ENCODE results near the gene HJV.

HJV gene

DNA sequence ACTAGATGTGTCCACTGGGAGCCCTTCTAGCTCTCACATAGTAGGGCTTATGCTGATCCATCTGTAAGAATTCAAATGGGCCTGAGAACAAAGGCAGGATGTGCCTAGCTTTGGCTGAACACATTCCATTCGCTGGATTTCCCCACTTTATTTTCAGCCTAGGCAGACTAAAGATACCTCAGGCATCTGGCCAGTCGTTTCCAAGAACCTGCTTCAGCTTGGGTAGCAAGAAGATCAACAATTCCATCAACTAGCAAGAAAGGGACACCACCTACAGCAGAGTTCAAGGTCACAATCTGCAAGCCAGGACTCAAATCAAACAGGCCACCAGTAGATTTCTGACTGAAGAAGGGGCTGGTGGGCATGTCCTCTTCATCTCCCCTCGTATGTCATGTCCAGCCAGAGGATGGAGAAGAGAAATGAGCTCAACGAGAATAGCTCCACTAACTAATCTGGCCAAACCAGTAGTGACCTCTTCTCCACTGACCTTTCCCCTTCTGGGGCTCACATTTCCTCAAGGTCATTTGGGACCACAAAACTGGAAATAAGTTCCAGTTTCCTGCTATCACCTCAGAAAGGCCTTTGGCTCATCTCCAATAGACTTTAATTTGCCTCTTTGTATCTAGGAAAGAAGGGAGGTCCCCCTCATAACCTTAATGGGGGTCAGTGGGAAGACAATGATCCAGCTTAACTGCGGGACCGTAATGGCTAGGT, 39.4 kb downstream of the HJV start:
- H3K4me1 ChIP-seq (ENCODE audit: control insufficient read depth, insufficient read depth, low read length) = peaks cover 6% of the 10 kb centered on the region
- ChIA-PET CTCF (interaction anchor here (6.8 kb wide), 1 partner anchor 13 kb away, joined by 80 read pairs; the partner anchor contains the start of gene TXNIP), POLR2A (no interaction called here)
- no peak overlapping the region for H3K4me3 ChIP-seq (ENCODE audit: low read depth, low read length)
- TF ChIP-seq ZFP3 (tag by site-specific recombination; IDR thresholded peaks at IDR 0.05; ENCODE audit: low read depth) (no peak), ZNF501 (tag by site-specific recombination; IDR thresholded peaks at IDR 0.05) (no peak), YY1 (tag by site-specific recombination; IDR thresholded peaks at IDR 0.05) (no peak), ZNF366 (tag by site-specific recombination; conservative IDR thresholded peaks at IDR 0.05) (no peak)
- TF ChIP-seq, protein P1, sequence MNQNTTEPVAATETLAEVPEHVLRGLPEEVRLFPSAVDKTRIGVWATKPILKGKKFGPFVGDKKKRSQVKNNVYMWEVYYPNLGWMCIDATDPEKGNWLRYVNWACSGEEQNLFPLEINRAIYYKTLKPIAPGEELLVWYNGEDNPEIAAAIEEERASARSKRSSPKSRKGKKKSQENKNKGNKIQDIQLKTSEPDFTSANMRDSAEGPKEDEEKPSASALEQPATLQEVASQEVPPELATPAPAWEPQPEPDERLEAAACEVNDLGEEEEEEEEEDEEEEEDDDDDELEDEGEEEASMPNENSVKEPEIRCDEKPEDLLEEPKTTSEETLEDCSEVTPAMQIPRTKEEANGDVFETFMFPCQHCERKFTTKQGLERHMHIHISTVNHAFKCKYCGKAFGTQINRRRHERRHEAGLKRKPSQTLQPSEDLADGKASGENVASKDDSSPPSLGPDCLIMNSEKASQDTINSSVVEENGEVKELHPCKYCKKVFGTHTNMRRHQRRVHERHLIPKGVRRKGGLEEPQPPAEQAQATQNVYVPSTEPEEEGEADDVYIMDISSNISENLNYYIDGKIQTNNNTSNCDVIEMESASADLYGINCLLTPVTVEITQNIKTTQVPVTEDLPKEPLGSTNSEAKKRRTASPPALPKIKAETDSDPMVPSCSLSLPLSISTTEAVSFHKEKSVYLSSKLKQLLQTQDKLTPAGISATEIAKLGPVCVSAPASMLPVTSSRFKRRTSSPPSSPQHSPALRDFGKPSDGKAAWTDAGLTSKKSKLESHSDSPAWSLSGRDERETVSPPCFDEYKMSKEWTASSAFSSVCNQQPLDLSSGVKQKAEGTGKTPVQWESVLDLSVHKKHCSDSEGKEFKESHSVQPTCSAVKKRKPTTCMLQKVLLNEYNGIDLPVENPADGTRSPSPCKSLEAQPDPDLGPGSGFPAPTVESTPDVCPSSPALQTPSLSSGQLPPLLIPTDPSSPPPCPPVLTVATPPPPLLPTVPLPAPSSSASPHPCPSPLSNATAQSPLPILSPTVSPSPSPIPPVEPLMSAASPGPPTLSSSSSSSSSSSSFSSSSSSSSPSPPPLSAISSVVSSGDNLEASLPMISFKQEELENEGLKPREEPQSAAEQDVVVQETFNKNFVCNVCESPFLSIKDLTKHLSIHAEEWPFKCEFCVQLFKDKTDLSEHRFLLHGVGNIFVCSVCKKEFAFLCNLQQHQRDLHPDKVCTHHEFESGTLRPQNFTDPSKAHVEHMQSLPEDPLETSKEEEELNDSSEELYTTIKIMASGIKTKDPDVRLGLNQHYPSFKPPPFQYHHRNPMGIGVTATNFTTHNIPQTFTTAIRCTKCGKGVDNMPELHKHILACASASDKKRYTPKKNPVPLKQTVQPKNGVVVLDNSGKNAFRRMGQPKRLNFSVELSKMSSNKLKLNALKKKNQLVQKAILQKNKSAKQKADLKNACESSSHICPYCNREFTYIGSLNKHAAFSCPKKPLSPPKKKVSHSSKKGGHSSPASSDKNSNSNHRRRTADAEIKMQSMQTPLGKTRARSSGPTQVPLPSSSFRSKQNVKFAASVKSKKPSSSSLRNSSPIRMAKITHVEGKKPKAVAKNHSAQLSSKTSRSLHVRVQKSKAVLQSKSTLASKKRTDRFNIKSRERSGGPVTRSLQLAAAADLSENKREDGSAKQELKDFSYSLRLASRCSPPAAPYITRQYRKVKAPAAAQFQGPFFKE (tag by site-specific recombination; IDR thresholded peaks at IDR 0.05; ENCODE audit: borderline replicate concordance) = no peak
- H3K36me3 ChIP-seq (ENCODE audit: control insufficient read depth in 2 of 2, insufficient read depth in 1 of 2, low read length in 2 of 2) = no peaks in the 10 kb centered on the region
- H3K27ac ChIP-seq (ENCODE audit: extremely low read depth, low read depth, low read length) = no peak overlapping the region
- no peaks in the 10 kb centered on the region for H3K9me3 ChIP-seq (ENCODE audit: control insufficient read depth, insufficient read depth, low read depth, low read length)

DNA sequence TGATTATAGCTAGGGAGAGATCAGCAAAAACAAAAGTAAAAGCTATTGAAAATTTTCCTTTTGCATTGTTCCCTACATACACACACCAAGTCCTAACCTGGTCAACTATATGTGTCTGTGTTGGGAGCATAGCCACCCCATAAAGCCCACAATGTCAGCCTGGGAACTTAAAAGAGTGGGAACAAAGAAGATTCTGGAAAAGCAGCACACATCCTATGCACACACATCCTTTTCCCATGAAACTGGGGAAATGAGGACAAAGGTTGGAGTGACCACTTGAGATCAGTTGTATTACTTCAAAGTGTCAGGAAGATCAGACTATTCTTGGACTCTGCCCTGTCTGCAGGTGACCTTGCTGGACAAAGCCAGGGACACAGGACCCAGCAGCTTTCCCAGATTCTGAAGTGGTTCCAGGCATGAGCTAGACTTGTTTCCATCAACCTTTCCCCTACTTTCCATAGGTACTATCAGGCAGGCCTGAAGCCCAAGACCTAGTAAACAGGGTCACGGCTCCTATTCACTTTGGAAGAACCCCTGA, 41.0 kb downstream of the HJV start:
- H3K27ac ChIP-seq (ENCODE audit: extremely low read depth, low read depth, low read length) = no peak overlapping the region
- ChIA-PET CTCF (interaction anchor here (1.0 to 6.8 kb wide), 5 partner anchors 14 to 89 kb away, joined by 3 to 227 read pairs (median 56); partner anchors contain the start of genes RBM8A and TXNIP), POLR2A (interaction anchor here (1.0 to 3.7 kb wide), 7 partner anchors 7 to 53 kb away, joined by 3 to 30 read pairs (median 11); partner anchors contain the start of genes ANKRD34A, LIX1L, POLR3GL and RBM8A)
- no peaks in the 10 kb centered on the region for H3K36me3 ChIP-seq (ENCODE audit: control insufficient read depth in 2 of 2, insufficient read depth in 1 of 2, low read length in 2 of 2)
- no peaks in the 10 kb centered on the region for H3K9me3 ChIP-seq (ENCODE audit: control insufficient read depth, insufficient read depth, low read depth, low read length)
- H3K4me3 ChIP-seq (ENCODE audit: low read depth, low read length) = no peak overlapping the region
- H3K4me1 ChIP-seq (ENCODE audit: control insufficient read depth, insufficient read depth, low read length) = peaks cover 6% of the 10 kb centered on the region
- TF ChIP-seq SP2 (tag by site-specific recombination; IDR thresholded peaks at IDR 0.05) (no peak), ZNF660 (tag by site-specific recombination; IDR thresholded peaks at IDR 0.05) (no peak), GLIS1 (tag by site-specific recombination; IDR thresholded peaks at IDR 0.05) (no peak), ZNF341 (tag by site-specific recombination; IDR thresholded peaks at IDR 0.05; ENCODE audit: low read depth) (no peak), ZNF792 (tag by site-specific recombination; IDR thresholded peaks at IDR 0.05) (no peak), ZNF146 (tag by site-specific recombination; IDR thresholded peaks at IDR 0.05) (no peak), ZBTB17 (tag by site-specific recombination; IDR thresholded peaks at IDR 0.05) (no peak), ZNF501 (tag by site-specific recombination; IDR thresholded peaks at IDR 0.05) (no peak), MYNN (tag by site-specific recombination; IDR thresholded peaks at IDR 0.05; ENCODE audit: borderline replicate concordance) (no peak), ZBTB7A (tag by site-specific recombination; IDR thresholded peaks at IDR 0.05; ENCODE audit: low read depth) (no peak), ZNF157 (tag by site-specific recombination; IDR thresholded peaks at IDR 0.05) (no peak), BCL11A (tag by site-specific recombination; IDR thresholded peaks at IDR 0.05; ENCODE audit: low read depth) (no peak), MEIS1 (CRISPR knock-in tag; IDR thresholded peaks at IDR 0.05; ENCODE audit: borderline replicate concordance) (no peak), ZNF223 (tag by site-specific recombination; IDR thresholded peaks at IDR 0.05) (no peak), ZNF585B (tag by site-specific recombination; IDR thresholded peaks at IDR 0.05) (no peak)
- TF ChIP-seq, protein P2, sequence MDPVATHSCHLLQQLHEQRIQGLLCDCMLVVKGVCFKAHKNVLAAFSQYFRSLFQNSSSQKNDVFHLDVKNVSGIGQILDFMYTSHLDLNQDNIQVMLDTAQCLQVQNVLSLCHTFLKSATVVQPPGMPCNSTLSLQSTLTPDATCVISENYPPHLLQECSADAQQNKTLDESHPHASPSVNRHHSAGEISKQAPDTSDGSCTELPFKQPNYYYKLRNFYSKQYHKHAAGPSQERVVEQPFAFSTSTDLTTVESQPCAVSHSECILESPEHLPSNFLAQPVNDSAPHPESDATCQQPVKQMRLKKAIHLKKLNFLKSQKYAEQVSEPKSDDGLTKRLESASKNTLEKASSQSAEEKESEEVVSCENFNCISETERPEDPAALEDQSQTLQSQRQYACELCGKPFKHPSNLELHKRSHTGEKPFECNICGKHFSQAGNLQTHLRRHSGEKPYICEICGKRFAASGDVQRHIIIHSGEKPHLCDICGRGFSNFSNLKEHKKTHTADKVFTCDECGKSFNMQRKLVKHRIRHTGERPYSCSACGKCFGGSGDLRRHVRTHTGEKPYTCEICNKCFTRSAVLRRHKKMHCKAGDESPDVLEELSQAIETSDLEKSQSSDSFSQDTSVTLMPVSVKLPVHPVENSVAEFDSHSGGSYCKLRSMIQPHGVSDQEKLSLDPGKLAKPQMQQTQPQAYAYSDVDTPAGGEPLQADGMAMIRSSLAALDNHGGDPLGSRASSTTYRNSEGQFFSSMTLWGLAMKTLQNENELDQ (tag by site-specific recombination; IDR thresholded peaks at IDR 0.05; ENCODE audit: low read depth) = no peak
- TF ChIP-seq, protein P3, sequence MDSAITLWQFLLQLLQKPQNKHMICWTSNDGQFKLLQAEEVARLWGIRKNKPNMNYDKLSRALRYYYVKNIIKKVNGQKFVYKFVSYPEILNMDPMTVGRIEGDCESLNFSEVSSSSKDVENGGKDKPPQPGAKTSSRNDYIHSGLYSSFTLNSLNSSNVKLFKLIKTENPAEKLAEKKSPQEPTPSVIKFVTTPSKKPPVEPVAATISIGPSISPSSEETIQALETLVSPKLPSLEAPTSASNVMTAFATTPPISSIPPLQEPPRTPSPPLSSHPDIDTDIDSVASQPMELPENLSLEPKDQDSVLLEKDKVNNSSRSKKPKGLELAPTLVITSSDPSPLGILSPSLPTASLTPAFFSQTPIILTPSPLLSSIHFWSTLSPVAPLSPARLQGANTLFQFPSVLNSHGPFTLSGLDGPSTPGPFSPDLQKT (IDR thresholded peaks at IDR 0.05; ENCODE audit: borderline replicate concordance, low read depth, low read length) = no peak
- TF ChIP-seq, protein P4, sequence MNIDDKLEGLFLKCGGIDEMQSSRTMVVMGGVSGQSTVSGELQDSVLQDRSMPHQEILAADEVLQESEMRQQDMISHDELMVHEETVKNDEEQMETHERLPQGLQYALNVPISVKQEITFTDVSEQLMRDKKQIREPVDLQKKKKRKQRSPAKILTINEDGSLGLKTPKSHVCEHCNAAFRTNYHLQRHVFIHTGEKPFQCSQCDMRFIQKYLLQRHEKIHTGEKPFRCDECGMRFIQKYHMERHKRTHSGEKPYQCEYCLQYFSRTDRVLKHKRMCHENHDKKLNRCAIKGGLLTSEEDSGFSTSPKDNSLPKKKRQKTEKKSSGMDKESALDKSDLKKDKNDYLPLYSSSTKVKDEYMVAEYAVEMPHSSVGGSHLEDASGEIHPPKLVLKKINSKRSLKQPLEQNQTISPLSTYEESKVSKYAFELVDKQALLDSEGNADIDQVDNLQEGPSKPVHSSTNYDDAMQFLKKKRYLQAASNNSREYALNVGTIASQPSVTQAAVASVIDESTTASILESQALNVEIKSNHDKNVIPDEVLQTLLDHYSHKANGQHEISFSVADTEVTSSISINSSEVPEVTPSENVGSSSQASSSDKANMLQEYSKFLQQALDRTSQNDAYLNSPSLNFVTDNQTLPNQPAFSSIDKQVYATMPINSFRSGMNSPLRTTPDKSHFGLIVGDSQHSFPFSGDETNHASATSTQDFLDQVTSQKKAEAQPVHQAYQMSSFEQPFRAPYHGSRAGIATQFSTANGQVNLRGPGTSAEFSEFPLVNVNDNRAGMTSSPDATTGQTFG (tag by site-specific recombination; IDR thresholded peaks at IDR 0.05; ENCODE audit: borderline replicate concordance) = no peak
